GM19468 (cell line): ENCODE results near the gene CNPPD1.
"Not testable (repeated sequence)": the region's sequence is repeated elsewhere in the genome, so short reads cannot be mapped to it uniquely, and the experiment has no call there.

ENCODE experiments used
- ATAC-seq: cut with Tn5 transposase; IDR thresholded peaks from one replicate; pipeline ENCODE4 v1.9.1; 2021; ENCODE audit warnings: mild to moderate bottlenecking, moderate library complexity, moderate number of reproducible peaks; ENCODE audit not compliant: unreplicated experiment; ENCODE audit errors: extremely low read depth

CNPPD1 gene

DNA sequence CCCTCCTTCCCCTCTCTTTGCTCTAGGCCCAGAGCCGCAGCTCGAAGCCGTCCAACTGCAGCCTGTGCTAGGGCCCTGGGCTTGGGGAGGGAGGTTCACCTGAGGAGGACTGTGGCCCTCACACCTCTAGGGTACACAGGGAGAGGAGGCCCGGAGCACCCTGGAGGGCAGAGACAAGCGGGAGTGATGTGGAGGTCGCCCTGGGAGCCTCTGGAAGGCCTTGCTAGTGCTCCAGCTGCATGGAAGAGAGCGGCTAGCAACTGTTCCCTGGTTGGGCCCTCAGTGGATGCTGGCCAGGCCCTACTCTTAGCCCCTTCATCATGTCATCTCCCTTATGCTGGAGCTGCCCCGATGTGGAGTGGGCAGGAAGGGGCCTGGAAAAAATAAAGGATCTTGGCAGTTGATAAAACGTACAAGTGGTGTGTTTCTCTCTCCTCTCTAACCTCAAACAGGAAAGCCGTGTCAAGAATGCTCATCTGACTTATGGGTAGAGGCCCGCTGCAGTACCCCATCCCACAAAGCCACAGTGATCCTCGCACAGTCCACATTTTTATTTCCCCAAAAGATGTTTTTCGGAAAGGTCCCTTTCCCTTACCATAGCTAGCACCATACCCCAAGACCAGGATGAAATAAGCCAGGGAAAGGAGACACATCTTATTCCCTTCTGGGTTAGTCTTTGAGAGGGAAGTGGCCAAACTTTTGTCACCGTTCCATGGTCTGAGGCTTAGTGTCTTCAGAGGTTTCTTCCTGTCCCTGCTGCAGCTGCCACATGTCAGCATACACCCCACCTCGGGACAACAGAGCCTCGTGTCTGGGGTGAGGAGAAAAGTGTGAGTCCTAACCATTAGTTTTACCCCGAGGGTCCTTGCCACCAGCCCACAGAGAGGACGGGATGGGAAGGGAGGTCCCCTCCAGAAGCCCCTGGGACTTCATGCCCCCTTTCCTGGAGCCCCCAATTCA is 32.8 kb upstream of the CNPPD1 start:
- no peak for ATAC-seq

- ATAC-seq = no peak
Observed at GRCh38 chr2:219207884-219208740, 31.4 kb upstream of the CNPPD1 start.

- ATAC-seq = no peak
Observed at GRCh38 chr2:219207134-219207883, 30.6 kb upstream of the CNPPD1 start.

DNA sequence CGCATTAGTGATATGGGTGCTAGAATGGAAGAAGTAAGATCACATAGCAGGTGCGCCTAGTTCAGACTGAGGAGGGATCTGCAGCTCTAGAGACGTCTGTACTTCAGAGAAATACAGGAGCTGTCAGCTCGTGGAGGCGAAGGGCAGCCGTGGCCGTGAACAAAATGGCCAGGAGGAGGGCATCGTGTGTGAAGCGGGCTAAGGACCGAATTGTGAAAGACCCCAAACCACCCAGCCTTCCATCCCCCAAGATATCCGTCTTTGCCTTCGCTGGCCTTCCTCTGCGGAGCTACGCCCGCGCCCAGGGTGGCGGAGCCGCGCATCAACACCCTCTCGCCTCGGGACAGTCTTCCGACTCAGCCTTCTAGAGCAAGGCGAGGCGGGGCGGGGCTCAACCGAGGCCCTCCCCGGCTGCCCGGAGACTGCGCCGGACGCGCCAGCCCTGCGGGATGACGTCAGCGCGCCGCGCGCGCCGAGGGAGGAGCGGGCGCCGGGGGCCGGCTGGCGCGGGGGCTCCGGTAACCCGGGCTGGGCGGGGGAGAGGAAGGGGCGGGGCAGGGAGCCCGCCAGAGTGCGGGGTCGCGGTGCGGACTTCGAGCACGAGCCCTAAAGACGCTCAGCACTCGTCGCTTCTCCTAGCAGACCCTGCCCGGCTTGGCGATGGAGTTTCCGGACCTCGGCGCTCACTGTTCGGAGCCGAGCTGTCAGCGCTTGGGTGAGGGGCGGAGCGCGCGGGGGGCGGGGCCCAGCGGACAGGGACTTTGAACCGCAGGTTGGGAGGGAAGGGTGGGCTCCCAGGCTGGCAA is 29.8 kb upstream of the CNPPD1 start, which contains the start of gene ZFAND2B:
ZFAND2B (plus strand) TSS at position 455 of the 806 bp plus-strand sequence; CDS start at position 661, 206 bp downstream.
- ATAC-seq = peak; percentile 97

GRCh38 chr2:219205981-219206327 is 29.2 kb upstream of the CNPPD1 start:
- ATAC-seq = no peak

- no peak for ATAC-seq
Observed at GRCh38 chr2:219205165-219205538, 28.4 kb upstream of the CNPPD1 start.

DNA sequence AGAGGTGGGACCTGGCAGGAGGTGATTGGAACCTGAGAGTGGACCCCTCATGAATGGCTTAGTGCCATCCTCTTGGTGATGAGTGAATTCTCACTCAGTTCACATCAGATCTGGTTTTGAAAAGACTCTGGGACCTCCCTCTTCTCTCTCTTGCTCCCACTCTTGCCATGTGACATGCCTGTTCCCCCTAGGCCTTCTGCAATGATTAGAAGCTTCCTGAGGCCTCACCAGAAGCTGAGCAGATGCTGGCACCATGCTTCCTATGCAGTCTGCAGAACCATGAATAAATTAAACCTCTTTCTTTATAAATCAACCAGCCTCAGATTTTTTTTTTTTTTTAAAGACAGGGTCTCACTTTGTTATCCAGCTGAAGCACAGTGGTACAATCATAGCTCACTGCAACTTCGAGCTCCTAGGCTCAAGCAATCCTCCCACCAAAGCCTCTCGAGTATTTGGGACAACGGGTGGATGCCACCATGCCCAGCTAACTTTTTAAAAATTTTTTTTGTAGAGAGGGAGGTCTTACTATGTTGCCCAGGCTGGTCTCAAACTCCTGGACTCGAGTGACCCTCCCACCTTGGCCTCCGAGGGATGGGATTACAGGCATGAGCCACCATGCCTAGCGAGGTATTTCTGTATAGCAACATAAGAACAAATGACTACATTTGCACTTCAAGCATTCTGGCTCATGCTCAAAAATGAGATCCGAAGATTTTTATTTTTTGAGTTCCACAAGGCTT is 27.9 kb upstream of the CNPPD1 start:
- ATAC-seq = no peak

GRCh38 chr2:219201331-219201730 is 24.6 kb upstream of the CNPPD1 start:
- ATAC-seq = not testable (repeated sequence)

GRCh38 chr2:219200502-219201326 is 24.0 kb upstream of the CNPPD1 start:
- not testable (repeated sequence) for ATAC-seq

GRCh38 chr2:219199470-219200211 is 22.9 kb upstream of the CNPPD1 start:
- ATAC-seq = no peak

DNA sequence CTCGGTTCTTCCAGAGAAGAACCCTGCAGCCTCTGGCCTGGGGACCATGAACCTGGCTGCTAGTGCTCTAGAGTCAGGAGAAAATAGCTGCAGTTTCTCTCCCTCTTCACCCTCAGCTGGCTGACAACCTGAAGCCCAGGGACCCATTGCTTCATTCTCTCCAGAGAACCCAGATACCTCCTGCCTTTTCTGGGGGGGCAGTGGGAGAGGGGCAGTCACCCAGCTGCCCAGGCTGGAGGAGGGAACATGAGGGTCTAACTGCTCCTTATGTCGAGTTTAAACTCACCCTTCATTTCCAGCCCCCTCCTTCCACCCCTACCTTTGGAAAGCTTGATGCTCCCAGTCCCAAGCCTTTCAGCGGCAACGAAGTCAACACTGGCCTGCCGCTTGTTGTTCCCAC is 22.2 kb upstream of the CNPPD1 start:
- no peak for ATAC-seq

DNA sequence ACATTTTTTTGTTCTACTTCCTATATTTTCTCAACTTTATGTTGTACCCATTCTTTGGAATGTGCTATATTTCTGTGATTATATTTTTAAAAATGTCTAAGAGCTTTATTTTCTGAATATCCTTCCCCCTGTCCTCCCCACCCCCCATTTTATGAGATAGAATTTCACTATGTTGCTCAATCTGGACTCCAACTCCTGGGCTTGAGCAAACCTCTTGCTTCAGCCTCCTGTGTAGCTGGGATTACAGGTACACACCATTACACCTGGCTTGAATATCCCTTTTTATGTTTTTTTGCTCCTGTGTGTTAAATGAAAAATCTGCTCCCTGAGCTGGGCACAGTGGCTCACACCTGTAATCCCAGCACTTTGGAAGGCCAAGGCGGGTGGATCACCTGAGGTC is 20.7 kb upstream of the CNPPD1 start:
- ATAC-seq = no peak

DNA sequence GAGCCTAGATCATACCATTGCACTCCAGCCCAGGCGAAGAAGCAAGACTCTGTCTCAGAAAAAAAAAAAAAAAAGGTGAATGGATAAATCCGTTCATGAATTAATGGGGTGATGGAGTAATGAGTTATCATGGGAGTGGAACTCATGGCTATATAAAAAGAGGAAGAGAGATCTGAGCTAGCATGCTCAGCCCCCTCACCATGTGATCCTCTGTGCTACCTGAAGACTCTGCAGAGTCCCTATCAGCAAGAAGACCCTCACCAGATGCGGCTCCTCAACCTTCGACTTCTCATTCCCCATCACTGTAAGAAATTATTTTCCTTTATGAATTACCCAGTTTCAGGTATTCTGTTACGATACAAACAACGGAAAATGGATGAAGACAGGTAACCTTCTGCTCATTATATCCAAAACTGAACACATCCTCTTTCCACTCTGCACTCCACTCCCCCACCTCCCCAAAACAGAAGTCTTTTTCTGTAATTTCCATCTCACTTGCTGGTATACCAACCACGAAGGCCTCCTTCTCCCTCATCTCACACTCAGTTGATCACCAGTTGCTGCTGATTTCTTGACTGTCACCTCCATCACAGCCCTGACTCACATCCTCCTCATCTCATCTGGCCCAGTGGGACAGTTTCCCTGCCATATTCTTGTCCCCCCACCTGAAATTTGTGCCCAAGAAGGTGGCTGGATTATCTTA is 10.2 kb upstream of the CNPPD1 start:
- ATAC-seq = no peak

- ATAC-seq = no peak
Observed at GRCh38 chr2:219184121-219184520, 7.4 kb upstream of the CNPPD1 start.

DNA sequence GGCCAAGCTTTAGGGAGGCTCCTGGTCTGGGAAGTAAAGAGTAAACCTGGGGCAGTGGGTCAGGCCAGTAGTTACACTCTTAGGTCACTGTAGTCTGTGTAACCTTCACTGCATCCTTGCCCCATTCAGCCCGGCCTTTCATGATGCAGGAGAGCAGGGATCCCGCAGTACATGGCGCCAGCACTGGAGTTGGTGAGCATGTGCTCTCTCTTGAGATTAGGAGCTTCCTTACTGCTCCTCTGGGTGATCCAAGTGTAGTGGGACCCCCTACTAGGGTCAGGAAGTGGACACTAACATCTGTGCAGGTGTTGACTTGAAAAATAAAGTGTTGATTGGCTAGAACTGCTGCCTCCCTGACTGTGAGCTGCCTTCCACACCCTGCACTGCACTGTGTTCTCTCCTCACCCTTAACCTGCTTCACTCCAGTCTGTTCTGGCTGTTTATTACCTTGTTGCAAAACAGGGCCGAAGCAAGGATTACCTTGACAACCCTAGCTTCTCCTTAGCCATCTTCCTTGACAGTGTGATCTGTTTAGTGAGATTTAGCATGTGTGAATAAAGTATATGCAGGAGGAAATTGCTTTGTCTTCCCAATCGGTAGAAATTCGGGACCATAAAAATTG is 6.5 kb upstream of the CNPPD1 start:
- ATAC-seq = no peak
